CD14-positive monocyte (primary cell): Measurements from ENCODE around the gene EXOC4. TPM values are rescaled to one million over a fixed set of nuclear protein-coding genes. Genes with fewer than 3 reads are reported as not detected.

Experiments used
- DNase-seq, 3 donors: peaks; one replicate each; pipeline ENCODE4 v3.0.0-alpha.2; 2011 to 2022
- H2AFZ ChIP-seq: 2 replicates; pipeline ENCODE4 v1.6.0; 2012; ENCODE audit warnings: mild to moderate bottlenecking, low read depth, low read length, inconsistent platforms; ENCODE audit not compliant: insufficient read depth, poor library complexity, severe bottlenecking
- H3K27ac ChIP-seq, 2 donors: 1 replicate in 1 of 2; 2 replicates in 1 of 2; pipeline ENCODE4 v1.5.1; 2012 to 2013; ENCODE audit warnings: low read length in 2 of 2, control low read depth in 1 of 2, inconsistent platforms in 1 of 2, low read depth in 1 of 2, mild to moderate bottlenecking in 1 of 2
- H3K27me3 ChIP-seq, 2 donors: one replicate each; pipeline versions ENCODE4 v1.6.0 to v1.6.1; 2011 to 2013; ENCODE audit warnings: low read length in 2 of 2; ENCODE audit not compliant: control insufficient read depth in 2 of 2, insufficient read depth in 2 of 2
- H3K36me3 ChIP-seq, 2 donors: replicated peaks in 1 of 2; 1 replicate in 1 of 2; 2 replicates in 1 of 2; pipeline versions ENCODE4 v1.5.1 to v1.6.1; 2012 to 2013; ENCODE audit warnings: low read length in 2 of 2, control low read depth in 1 of 2, inconsistent platforms in 1 of 2, mild to moderate bottlenecking in 1 of 2; ENCODE audit not compliant: insufficient read depth in 2 of 2, control insufficient read depth in 1 of 2
- H3K4me1 ChIP-seq, 2 donors: 1 replicate in 1 of 2; 2 replicates in 1 of 2; pipeline versions ENCODE4 v1.5.1 to v1.6.1; 2012 to 2013; ENCODE audit warnings: low read length in 2 of 2, control low read depth in 1 of 2, inconsistent platforms in 1 of 2, mild to moderate bottlenecking in 1 of 2, moderate library complexity in 1 of 2; ENCODE audit not compliant: insufficient read depth in 2 of 2, control insufficient read depth in 1 of 2
- H3K4me2 ChIP-seq: replicated peaks from 2 replicates; pipeline ENCODE3; 2012; ENCODE audit warnings: low read length, moderate library complexity, mild to moderate bottlenecking; ENCODE audit not compliant: poor library complexity, severe bottlenecking; ENCODE audit errors: extremely low read depth
- H3K4me3 ChIP-seq, 3 experiments: fragments of 200-600 bp in 1 of 3; sonication (generic) in 1 of 3; replicated peaks in 1 of 3; 1 replicate in 2 of 3; 2 replicates in 1 of 3; pipeline ENCODE4 v1.5.1; 2011 to 2013; ENCODE audit warnings: low read length in 3 of 3, mild to moderate bottlenecking in 3 of 3, control low read depth in 2 of 3, low read depth in 2 of 3, inconsistent platforms in 1 of 3, moderate library complexity in 1 of 3
- H3K79me2 ChIP-seq: 2 replicates; pipeline ENCODE4 v1.6.0; 2012; ENCODE audit warnings: mild to moderate bottlenecking, control low read depth, inconsistent platforms, low read length, moderate library complexity; ENCODE audit not compliant: insufficient read depth
- H3K9ac ChIP-seq: 2 replicates; pipeline ENCODE4 v1.6.0; 2017; ENCODE audit warnings: low read length, mild to moderate bottlenecking; ENCODE audit not compliant: insufficient read depth, poor library complexity, severe bottlenecking
- H3K9me3 ChIP-seq, 2 donors: replicated peaks in 1 of 2; 1 replicate in 1 of 2; 2 replicates in 1 of 2; pipeline versions ENCODE4 v1.5.1 to v1.6.1; 2012 to 2013; ENCODE audit warnings: low read length in 2 of 2, control low read depth in 1 of 2; ENCODE audit not compliant: control insufficient read depth in 1 of 2, insufficient read depth in 1 of 2
- H4K20me1 ChIP-seq: 2 replicates; pipeline ENCODE4 v1.6.0; 2012; ENCODE audit warnings: mild to moderate bottlenecking, low read length, control low read depth, moderate library complexity; ENCODE audit not compliant: insufficient read depth
- H3K27ac Mint-ChIP-seq, 7 donors: one replicate each; pipeline ENCODE4 v1.8.0; 2020; ENCODE audit warnings: mild to moderate bottlenecking in 7 of 7, mixed read lengths in 7 of 7, moderate library complexity in 6 of 7, inconsistent platforms in 2 of 7
- H3K27me3 Mint-ChIP-seq, 3 donors: one replicate each; pipeline ENCODE4 v1.8.0; 2021 to 2022; ENCODE audit warnings: low read depth in 3 of 3, mild to moderate bottlenecking in 3 of 3, mixed read lengths in 3 of 3, moderate library complexity in 3 of 3, inconsistent platforms in 1 of 3
- H3K36me3 Mint-ChIP-seq, 2 donors: one replicate each; pipeline ENCODE4 v1.8.0; 2020; ENCODE audit warnings: mixed read lengths in 2 of 2, inconsistent platforms in 1 of 2, mild to moderate bottlenecking in 1 of 2
- H3K4me1 Mint-ChIP-seq: one replicate; pipeline ENCODE4 v1.8.0; 2020; ENCODE audit warnings: mild to moderate bottlenecking, mixed read lengths
- H3K4me3 Mint-ChIP-seq, 2 donors: one replicate each; pipeline ENCODE4 v1.8.0; 2020; ENCODE audit warnings: mild to moderate bottlenecking in 2 of 2, mixed read lengths in 2 of 2, moderate library complexity in 1 of 2
- H3K9me3 Mint-ChIP-seq, 7 donors: one replicate each; pipeline ENCODE4 v1.8.0; 2020 to 2022; ENCODE audit warnings: mixed read lengths in 7 of 7, mild to moderate bottlenecking in 6 of 7, moderate library complexity in 6 of 7, inconsistent platforms in 2 of 7
- CTCF ChIP-seq: fragments of 200-600 bp; IDR thresholded peaks from one replicate; pipeline ENCODE4 v1.8.0; 2022; ENCODE audit warnings: antibody characterized with exemption, mild to moderate bottlenecking
- WGBS: methylation state at CpG from one replicate; pipeline ENCODE4 v1.1.5; 2013; ENCODE audit warnings: missing lambda C conversion rate; ENCODE audit not compliant: insufficient coverage; 5-methylcytosine and 5-hydroxymethylcytosine counted together
- intact Hi-C, 2 donors: fragments of 100-400 bp; cut with micrococcal nuclease; formaldehyde crosslinking; loops; one replicate each; pipeline versions ENCODE4 v1.15.0 to v1.15.1; 2023
- polyA plus RNA-seq, 3 donors: library from polyadenylated mRNA; depleted of rRNA in 1 of 3; unstranded in 2 of 3; stranded (reverse) in 1 of 3; fragments of 300-500 nt in 2 of 3; fragments of >200 nt in 1 of 3; fragmentation: Illumina TruSeq in 2 of 3; gene quantifications; 1 replicate in 2 of 3; 2 replicates in 1 of 3; pipeline ENCODE4 v1.2.3, GENCODE V29; 2012 to 2021

Gene EXOC4
- polyA plus RNA-seq, 3 donors = 20.6 to 22.3 (median 22.3) TPM

GRCh38 chr7:133561396-133561795 is 308.5 kb downstream of the EXOC4 start:
- no peak for TF ChIP-seq CTCF
- Mint-ChIP-seq H3K27ac (no peak overlapping the region), H3K9me3 (peaks cover 0 to 1% (median 0%) of the 10 kb centered on the region in 7 donors), H3K4me1 (peaks cover 15% of the 10 kb centered on the region), H3K36me3 (peaks cover 7 to 10% of the 10 kb centered on the region in 2 donors), H3K27me3 (no peaks in the 10 kb centered on the region), H3K4me3 (no peak overlapping the region)
- no peak overlapping the region for H2AFZ ChIP-seq
- no peak for DNase-seq
- WGBS = no CpG with 5 or more reads among the region's 3 CpGs
- H4K20me1 ChIP-seq = no peaks in the 10 kb centered on the region
- H3K4me1 ChIP-seq = no peaks in the 10 kb centered on the region
- no peaks in the 10 kb centered on the region for H3K9me3 ChIP-seq
- H3K4me3 ChIP-seq = no peak overlapping the region
- H3K4me2 ChIP-seq = no peak overlapping the region
- intact Hi-C loops = no loop called here
- no peaks in the 10 kb centered on the region for H3K79me2 ChIP-seq
- no peak overlapping the region for H3K27ac ChIP-seq
- H3K36me3 ChIP-seq = no peaks in the 10 kb centered on the region
- no peaks in the 10 kb centered on the region for H3K27me3 ChIP-seq
- H3K9ac ChIP-seq = no peak overlapping the region

- no peak for DNase-seq
- Histone ChIP-seq H3K4me3 (no peak overlapping the region), H3K4me2 (no peak overlapping the region), H3K36me3 (no peaks in the 10 kb centered on the region), H4K20me1 (no peaks in the 10 kb centered on the region), H3K4me1 (no peaks in the 10 kb centered on the region), H3K79me2 (no peaks in the 10 kb centered on the region), H2AFZ (no peak overlapping the region), H3K9ac (no peak overlapping the region), H3K9me3 (no peaks in the 10 kb centered on the region), H3K27me3 (no peaks in the 10 kb centered on the region), H3K27ac (no peak overlapping the region)
- peaks cover 0 to 1% (median 0%) of the 10 kb centered on the region in 7 donors for H3K9me3 Mint-ChIP-seq
- intact Hi-C loops = no loop called here
- H3K27ac Mint-ChIP-seq = no peak overlapping the region
- WGBS = 100% methylated on average over 1 of the region's 4 CpGs
- H3K36me3 Mint-ChIP-seq = peaks cover 6 to 7% of the 10 kb centered on the region in 2 donors
- no peak for TF ChIP-seq CTCF
- H3K27me3 Mint-ChIP-seq = no peaks in the 10 kb centered on the region
- H3K4me3 Mint-ChIP-seq = no peak overlapping the region
- H3K4me1 Mint-ChIP-seq = peaks cover 13% of the 10 kb centered on the region
These were observed 309.7 kb downstream of the EXOC4 start for GRCh38 chr7:133562621-133563020.
